ENCODE measurements around the gene ETFB. TPM values are rescaled to one million over a fixed set of nuclear protein-coding genes. Genes with fewer than 3 reads are reported as not detected.

The ETFB gene
- 40.7 TPM for total RNA-seq

GRCh38 chr19:51365965-51366388 lies at the start of gene ETFB:
ETFB (minus strand) TSS chr19:51366388; CDS start chr19:51366326, 62 bp downstream.
- DNase-seq: no peak

GRCh38 chr19:51415187-51415586 lies 49.0 kb upstream of the ETFB start:
- DNase-seq: no peak

- no peak for DNase-seq
Observed at GRCh38 chr19:51410950-51411748, 45.0 kb upstream of the ETFB start.

- DNase-seq: no peak
Observed at GRCh38 chr19:51407511-51408131, 41.4 kb upstream of the ETFB start.

GRCh38 chr19:51402117-51402516 lies 35.9 kb upstream of the ETFB start:
- DNase-seq: no peak

- DNase-seq: peak; percentile 40
Observed at GRCh38 chr19:51399936-51400335, 33.7 kb upstream of the ETFB start.

- DNase-seq: peak; percentile 53
Observed at GRCh38 chr19:51399231-51399630, 33.0 kb upstream of the ETFB start.

GRCh38 chr19:51398096-51398704 lies 32.0 kb upstream of the ETFB start:
- DNase-seq: peak; percentile 31

GRCh38 chr19:51397453-51397852 lies 31.3 kb upstream of the ETFB start:
- peak; percentile 27 for DNase-seq

- no peak for DNase-seq
Observed at GRCh38 chr19:51396175-51396574, 30.0 kb upstream of the ETFB start.

- DNase-seq: peak; percentile 98
Observed at GRCh38 chr19:51394050-51394836, 28.1 kb upstream of the ETFB start.

- DNase-seq: no peak
Observed at GRCh38 chr19:51392701-51393100, 26.5 kb upstream of the ETFB start.

GRCh38 chr19:51391073-51391611 lies 25.0 kb upstream of the ETFB start:
- no peak for DNase-seq

- no peak for DNase-seq
Observed at GRCh38 chr19:51389143-51389542, 23.0 kb upstream of the ETFB start.

- DNase-seq: no peak
Observed at GRCh38 chr19:51387924-51388389, 21.8 kb upstream of the ETFB start, which contains the start of gene LIM2. LIM2 (minus strand) TSS chr19:51387974; CDS start chr19:51387443, 531 bp downstream.

- no peak for DNase-seq
Observed at GRCh38 chr19:51386882-51387520, 20.8 kb upstream of the ETFB start.

GRCh38 chr19:51382004-51382403 lies 15.8 kb upstream of the ETFB start:
- no peak for DNase-seq

GRCh38 chr19:51380379-51380778 lies 14.2 kb upstream of the ETFB start:
- no peak for DNase-seq

- no peak for DNase-seq
Observed at GRCh38 chr19:51377422-51377821, 11.2 kb upstream of the ETFB start.

GRCh38 chr19:51375504-51376221 lies 9.5 kb upstream of the ETFB start:
- no peak for DNase-seq

All from skin of body (tissue), 2 donors.